ENCODE results near the gene TSPAN1.
"Not testable (repeated sequence)": the region's sequence is repeated elsewhere in the genome, so short reads cannot be mapped to it uniquely, and the experiment has no call there.

The TSPAN1 gene

DNA sequence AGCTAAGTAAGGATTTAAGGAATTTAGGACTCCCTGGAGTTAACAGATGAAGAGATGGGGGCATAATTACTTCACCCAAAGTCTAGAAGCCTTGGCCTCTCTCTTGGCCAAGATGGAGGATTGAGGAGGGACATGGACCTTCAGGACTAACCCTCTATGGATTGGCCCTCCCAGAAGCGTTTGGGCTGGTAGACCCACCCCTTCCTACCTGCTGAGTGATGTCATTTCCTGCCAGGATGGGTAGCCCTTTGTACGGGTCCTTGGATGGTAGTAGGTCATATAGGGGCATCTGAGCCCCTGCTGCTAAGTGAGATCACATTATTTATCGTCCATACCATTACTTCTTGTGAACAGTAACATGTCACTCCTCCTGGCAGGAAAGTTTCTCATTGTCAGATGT is 45.9 kb downstream of the TSPAN1 start:
- no peak for DNase-seq

DNA sequence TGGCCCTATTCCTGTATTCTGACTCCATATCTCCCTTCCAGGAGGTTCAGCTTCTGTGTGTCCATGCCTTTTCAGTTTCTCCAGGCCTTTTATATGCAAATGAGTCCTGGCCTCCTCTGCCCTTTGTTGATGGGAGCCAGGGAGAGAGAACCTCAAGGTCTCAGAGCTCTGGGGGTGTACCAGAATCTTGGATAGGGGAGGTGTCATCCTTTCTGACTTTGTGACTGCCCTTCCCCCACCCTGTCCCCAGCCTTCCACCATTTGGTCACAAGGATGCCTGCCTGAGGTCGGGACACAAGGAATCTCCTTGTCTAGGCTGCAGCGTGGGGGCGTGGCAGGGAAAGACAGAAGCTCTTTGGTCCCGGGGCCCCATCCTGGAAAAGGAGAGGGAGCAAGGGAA is 46.9 kb downstream of the TSPAN1 start:
- no peak for DNase-seq

DNA sequence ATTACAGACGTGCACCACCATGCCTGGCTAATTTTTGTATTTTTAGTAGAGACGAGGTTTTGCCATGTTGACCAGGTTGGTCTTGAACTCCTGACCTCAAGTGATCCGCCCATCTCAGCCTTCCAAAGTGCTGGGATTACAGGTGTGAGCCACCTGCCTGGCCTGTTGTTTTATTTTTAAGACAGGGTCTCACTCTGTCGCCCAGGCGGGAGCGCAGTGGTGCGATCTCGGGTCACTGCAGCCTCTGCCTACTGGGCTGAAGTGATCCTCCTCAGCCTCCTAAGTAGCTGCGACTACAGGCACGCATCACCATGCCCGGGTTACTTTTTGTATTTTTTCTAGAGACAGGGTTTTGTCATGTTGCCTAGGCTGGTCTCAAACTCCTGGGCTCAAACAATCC is 48.2 kb downstream of the TSPAN1 start:
- not testable (repeated sequence) for DNase-seq

DNA sequence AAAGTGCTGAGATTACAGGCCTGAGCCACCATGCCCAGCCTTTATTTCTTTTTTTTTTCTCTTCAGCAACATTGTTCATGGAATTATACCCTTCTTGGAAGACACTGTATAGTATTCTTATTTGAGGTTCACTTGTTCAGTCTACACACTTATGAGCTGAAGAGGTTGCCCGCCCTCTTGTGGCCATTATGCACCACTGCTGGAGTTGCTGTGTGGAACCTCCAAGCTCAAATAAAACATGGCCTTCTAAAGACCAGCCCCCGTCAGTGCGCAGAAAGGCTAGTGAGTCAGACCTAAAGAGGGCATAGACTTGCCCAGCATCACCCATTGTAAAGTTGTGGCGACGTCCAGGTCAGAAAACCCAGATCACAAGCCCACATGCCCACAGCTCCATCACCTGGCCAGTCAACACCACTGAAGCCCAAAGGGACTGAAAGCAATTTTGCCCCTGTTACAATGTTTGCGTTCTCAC is 48.6 kb downstream of the TSPAN1 start:
- peak; percentile 93 for DNase-seq

DNA sequence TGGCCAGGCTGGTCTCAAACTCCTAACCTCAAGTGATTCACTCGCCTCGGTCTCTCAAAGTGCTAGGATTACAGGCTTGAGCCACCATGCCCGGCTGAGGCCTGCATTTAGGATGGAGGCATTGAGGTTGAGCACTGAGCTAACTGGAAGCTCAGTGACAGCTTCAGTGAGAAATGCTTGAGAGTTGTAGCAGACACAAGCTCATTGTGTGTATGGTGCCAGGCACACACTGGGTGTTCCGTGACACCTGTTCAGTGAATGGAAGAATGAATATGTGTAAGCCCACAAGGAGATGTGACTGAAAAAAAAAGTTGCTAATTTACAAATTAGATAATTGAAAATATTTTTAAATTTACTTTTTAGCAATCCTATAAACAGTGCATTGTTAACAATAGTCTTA is 50.1 kb downstream of the TSPAN1 start:
- no peak for DNase-seq

DNA sequence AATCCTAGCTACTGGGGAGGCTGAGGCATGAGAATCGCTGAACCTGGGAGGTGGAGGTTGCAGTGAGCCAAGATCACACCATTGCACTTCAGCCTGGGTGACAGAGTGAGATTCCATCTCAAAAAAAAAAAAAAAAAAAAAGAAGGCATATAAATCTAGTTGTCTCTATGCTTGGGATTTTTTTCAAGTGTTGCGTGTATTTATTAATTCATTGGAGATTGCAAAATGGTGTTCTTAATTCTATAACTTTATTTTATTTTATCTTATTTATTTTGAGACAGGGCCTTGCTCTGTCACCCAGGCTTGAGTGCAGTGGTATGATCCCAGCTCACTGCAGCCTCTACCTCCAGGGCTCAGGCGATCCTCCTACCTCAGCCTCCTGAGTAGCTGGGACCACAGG is 56.3 kb downstream of the TSPAN1 start:
- not testable (repeated sequence) for DNase-seq

All from hematopoietic multipotent progenitor cell treated with erythropoietin and hydrocortisone succinate and interleukin-3 and kit ligand, for 6 days (in vitro differentiated cells).